OCI-LY7 (cell line): ENCODE results near the gene KRTAP1-1.

Source experiments
- CTCF ChIP-seq: fragments of 200-600 bp; sonication (generic); conservative IDR thresholded peaks from 2 replicates; pipeline ENCODE4 v1.5.1; 2014; ENCODE audit warnings: mild to moderate bottlenecking, antibody characterized with exemption, low read length, moderate library complexity, mixed read lengths
- EZH2phosphoT487 ChIP-seq: fragments of 200-600 bp; sonication (generic); IDR thresholded peaks from 2 replicates; pipeline ENCODE4 v1.6.1; 2018; ENCODE audit warnings: low read depth, borderline replicate concordance, mild to moderate bottlenecking, mixed run types, antibody characterized with exemption, low read length, moderate library complexity, mixed read lengths

DNA sequence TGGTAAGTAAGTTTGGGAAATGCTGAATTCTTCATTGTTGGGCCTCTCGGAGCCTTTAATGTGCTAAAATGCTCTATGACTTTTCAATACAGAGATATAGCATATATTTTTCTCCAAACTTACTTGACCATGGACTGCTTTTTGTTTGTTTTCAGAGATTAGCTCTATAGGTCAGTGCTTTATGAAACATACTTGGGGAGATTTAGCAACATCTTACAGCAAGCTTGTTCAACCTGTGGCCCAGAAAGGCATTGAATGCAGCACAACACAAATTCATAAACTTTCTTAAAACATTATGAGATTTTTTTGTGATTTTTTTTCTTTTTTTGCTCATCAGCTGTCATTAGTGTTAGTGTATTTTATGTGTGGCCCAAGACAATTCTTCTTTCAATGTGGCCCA is 31.3 kb downstream of the KRTAP1-1 start:
- TF ChIP-seq CTCF (no peak), EZH2phosphoT487 (no peak)
